Measurements from ENCODE around the gene MYRIP.

- TF ChIP-seq CTCF (conservative IDR thresholded peaks at IDR 0.05; ENCODE audit: low read depth in 2 of 2) = no peak
- no peak for TF ChIP-seq EZH2 (IDR thresholded peaks at IDR 0.05; ENCODE audit: low read depth, unreplicated experiment)
Observed at GRCh38 chr3:40216471-40216870, 407.1 kb downstream of the MYRIP start.
